ENCODE measurements around the gene RPUSD3.
"Not testable (repeated sequence)": the region's sequence is repeated elsewhere in the genome, so short reads cannot be mapped to it uniquely, and the experiment has no call there.

Gene RPUSD3, protein sequence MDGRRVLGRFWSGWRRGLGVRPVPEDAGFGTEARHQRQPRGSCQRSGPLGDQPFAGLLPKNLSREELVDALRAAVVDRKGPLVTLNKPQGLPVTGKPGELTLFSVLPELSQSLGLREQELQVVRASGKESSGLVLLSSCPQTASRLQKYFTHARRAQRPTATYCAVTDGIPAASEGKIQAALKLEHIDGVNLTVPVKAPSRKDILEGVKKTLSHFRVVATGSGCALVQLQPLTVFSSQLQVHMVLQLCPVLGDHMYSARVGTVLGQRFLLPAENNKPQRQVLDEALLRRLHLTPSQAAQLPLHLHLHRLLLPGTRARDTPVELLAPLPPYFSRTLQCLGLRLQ

GRCh38 chr3:9843715-9844438, at the start of gene RPUSD3:
TSS of gene RPUSD3 (minus strand) at chr3:9844008. CDS start at chr3:9843990, 18 bp downstream.
- peak; percentile 66 to 99 (median 96) for DNase-seq

GRCh38 chr3:9891072-9891622, 47.3 kb upstream of the RPUSD3 start:
- no peak for DNase-seq

DNA sequence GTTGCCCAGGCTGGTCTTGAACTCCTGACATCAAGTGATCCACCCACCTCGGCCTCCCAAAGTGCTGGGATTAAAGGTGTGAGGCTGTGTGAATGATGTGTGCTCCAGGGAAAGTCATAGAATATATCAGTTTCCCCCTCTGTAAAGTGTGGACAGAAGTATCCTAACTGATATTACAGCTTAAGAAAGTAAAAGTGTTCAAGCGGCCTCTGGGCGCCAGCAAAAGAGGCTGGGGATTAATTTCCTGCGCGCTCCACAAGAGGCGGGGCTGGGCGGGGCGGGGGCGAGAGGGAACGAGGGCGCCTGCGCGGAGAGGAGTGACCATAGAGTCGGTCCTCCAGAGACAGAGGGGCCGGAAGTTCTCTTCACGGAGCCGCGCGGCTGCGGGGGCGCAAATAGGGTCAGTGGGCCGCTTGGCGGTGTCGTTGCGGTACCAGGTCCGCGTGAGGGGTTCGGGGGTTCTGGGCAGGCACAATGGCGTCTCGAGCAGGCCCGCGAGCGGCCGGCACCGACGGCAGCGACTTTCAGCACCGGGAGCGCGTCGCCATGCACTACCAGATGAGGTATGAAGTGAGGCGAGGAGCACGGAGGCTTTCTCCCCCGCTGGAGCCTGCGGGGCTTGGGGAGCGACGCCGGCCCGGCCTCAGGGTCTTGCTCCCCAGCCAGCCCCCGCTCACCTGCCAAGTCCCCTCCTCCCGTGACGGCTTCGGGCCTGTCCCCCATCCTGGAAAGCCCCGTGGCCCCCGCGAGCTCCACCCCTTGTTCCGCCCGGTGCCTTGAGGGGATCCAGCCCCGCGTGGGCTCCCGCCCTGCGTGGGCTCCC, 46.7 kb upstream of the RPUSD3 start, which contains the start of gene JAGN1:
TSS of gene JAGN1 (plus strand) at position 362 of the 823 bp plus-strand sequence. CDS start at position 475, 113 bp downstream.
- peak; percentile 8 to 94 (median 86) for DNase-seq

DNA sequence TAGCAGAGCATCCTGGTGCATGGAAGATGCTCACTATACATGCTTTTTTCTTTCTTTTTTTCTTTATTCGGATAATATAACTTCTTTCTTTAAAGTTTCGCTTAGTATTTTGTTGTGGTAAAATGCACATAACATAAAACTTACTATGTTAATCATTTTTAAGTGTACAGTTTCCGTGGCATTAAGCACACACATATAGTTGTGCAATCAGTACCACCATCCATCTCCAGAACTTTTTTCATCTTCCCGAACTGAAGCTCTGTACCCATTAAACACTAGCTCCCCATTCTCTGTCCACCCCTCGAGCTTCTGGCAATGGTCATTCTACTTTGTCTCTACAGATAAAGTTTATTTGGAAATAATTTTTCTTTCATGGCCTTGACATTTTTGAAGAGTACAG, 45.6 kb upstream of the RPUSD3 start:
- DNase-seq: no peak

DNA sequence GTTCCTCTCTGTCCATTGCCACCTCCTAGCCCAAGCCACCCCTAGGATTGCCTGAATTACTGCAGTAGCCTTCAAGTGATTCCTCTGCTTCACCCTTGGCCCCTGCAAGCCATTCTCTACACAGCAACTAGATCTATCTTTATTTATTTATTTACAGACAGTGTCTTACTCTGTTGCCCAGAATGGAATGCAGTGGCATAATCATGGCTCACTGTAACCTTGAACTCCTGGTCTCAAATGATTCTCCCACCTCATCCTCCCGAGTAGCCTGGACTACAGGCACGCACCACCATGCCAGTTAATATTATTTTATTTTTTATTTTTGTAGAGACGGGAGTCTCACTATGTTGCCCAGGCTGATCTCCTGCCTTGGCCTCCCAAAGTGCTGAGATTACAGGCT, 44.7 kb upstream of the RPUSD3 start:
- DNase-seq: no peak

GRCh38 chr3:9887480-9887879, 43.7 kb upstream of the RPUSD3 start:
- no peak for DNase-seq

DNA sequence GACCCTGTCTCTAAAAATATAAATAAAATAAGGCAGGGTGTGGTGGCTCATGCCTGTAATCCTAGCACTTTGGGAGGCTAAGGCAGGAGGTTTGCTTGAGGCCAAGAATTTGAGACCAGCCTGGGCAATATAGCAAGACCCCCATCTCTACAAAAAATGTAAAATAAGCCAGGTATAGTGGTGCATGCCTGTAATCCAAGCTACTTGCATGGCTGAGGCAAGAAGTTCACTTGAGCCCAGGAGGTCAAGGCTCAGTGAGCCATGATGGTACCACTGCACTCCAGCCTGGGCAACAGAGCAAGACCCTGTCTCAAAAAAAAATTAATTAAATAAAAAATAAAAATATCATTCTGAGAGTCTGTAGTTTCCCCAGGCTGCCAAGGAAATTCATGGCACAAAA, 42.5 kb upstream of the RPUSD3 start:
- no peak for DNase-seq

DNA sequence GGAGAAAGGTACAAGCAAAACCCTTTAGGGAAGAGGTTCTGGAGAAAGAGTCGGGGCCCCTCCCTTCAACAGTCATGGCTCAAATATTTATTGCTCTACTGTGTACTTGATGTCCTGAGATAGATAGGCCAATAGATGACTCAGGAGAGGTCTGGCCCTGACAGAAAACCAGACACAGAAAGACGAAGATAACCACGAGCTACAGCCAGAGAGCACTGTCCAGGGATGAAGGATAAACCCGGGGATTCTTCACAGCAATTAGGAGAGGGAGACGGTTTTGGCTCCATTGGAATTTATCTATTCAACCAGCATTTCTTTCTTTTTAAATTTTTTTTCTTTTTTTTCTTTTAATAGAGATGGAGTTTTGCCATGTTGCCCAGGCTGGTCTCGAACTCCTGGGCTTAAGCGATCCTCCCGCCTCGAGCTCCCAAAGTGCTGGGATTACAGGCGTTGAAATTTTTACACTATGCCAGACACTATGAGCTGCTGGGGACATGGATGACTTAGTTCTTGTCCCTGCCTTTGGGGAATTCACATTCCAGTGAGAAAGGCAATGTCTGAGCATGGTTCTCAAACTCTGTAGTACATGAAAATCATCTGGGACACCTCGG, 40.9 kb upstream of the RPUSD3 start:
- DNase-seq: no peak

DNA sequence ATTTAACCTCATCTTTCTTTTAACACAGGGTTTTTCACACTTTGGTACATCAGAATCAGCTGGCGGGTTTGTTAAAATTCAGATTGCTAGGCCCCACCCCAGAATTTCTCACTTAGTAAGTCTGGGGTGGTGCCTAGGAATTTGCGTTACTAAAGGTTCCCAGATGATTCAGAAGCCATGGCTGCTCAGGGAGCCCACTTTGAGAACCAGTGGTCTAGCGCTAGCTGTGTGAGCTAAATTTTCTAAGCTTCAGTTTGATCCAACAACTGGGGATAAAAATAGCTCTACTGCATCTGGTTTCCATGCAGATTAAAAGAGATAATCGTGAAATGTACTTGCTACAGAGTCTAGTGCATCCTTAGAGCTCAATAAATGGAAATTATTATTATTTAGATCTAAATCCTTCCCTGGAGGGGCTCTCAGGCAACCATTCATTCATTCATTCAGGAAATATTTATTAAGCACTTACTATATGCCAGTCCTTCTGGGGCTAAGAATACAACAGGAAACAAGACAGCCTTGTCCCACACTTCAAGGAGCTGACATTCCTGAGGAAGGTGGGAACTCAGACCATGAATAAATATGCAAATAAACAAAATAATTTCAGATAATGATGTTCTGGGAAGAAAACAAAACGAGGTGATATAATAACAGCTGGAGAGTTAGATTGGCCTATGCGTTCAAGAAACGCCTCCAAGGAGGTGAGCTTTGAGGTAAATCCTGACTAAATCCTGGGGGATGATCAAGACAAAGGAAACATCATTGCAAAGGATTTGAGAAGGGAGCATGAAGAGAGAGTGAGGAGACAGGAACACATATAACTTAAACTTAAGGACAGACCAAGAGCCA, 40.1 kb upstream of the RPUSD3 start:
- DNase-seq: no peak

DNA sequence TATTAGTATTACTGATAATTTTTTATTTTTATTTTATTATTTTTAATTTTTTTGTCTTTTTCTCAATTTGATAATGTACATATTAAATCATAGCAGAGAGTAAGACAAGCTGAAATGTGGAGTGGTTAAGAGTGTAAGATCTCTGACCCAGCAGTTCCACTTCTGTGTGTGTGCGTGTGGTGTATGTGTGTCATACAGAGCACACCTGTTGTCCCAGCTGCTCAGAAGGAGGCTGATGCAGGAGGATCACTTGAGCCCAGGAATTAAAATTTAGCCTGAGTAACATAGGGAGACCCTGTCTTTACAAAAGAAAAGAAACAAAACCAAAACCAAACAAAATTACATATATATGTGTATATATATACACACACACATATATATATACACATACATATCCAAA, 37.6 kb upstream of the RPUSD3 start:
- no peak for DNase-seq

- no peak for DNase-seq
Measured at GRCh38 chr3:9879830-9880549, 36.2 kb upstream of the RPUSD3 start, which contains the start of gene CIDEC. TSS of gene CIDEC (minus strand) at chr3:9880253. CDS start at chr3:9878486, 1,767 bp downstream.

GRCh38 chr3:9878700-9879099, 34.9 kb upstream of the RPUSD3 start:
- no peak for DNase-seq

- no peak for DNase-seq
Measured at GRCh38 chr3:9876991-9877390, 33.2 kb upstream of the RPUSD3 start.

GRCh38 chr3:9876255-9876654, 32.4 kb upstream of the RPUSD3 start:
- not testable (repeated sequence) for DNase-seq

- no peak for DNase-seq
Measured at GRCh38 chr3:9875448-9875847, 31.6 kb upstream of the RPUSD3 start.

DNA sequence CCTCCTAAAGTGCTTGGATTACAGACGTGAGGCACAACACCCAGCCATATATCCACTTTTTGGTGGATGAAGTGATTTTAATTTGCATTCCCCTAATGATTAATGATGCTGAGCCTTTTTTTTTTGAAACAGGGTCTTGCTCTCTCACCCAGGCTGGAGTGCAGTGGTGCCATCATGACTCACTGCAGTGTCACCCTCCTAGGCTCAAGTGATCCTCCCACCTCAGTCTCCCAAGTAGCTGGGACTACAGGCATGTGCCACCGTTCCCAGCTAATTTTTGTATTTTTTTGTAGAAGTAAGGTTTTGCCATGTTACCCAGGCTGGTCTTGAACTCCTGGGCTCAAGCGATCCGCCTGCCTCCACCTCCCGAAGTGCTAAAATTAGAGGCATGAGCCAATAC, 28.3 kb upstream of the RPUSD3 start:
- DNase-seq: not testable (repeated sequence)

DNA sequence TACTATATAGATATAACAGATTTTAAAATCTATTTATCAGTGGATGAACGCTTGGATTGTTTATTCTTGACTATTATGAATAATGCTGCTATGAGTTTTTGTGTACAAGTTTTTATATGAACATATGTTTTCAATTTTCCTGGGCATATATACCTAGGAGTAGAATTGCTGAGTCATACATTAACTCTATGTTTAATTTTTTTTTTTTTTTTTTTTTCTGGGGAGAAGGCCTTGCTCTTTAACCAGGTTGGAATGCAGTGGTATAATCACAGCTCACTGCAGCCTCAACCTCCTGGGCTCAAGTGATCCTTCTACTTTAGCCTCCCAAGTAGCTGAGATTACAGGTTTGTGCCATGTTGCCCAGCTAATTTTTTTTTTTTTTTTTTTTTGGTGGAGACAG, 27.2 kb upstream of the RPUSD3 start:
- DNase-seq: no peak

- DNase-seq: no peak
Measured at GRCh38 chr3:9869955-9870354, 26.1 kb upstream of the RPUSD3 start.

DNA sequence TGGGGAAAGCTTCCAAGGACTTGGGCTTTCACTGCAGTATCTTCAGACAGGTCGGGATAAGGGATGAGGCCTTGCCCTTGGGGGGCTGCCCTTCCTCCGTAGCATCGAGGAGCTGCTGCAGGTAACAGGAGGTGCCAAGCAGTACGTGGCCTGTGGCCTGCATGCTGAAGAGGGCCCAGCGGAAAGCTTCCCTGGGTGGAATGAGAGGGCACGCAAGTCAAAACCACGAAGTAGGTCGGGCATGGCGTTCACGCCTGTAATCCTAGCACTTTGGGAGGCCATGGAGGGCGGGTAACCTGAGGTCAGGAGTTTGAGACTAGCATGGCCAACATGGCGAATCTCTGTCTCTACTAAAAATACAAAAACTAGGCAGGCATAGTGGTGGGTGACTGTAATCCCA, 23.3 kb upstream of the RPUSD3 start:
- DNase-seq: no peak

Measured in anterior cingulate cortex (tissue), 58 donors.